AG10803 (cell line): ENCODE measurements around the gene EPHB2.

ENCODE experiments used
- DNase-seq: peaks from one replicate; pipeline ENCODE4 v3.0.0; 2010; ENCODE audit warnings: low read depth
- H3K4me3 ChIP-seq: 2 replicates; pipeline ENCODE4 v1.5.1; 2011; ENCODE audit warnings: mild to moderate bottlenecking, low read length, control low read depth
- CTCF ChIP-seq: conservative IDR thresholded peaks from 2 replicates; pipeline ENCODE4 v1.5.1; 2011; ENCODE audit warnings: mild to moderate bottlenecking, low read length, control low read depth, inconsistent platforms

Gene EPHB2

DNA sequence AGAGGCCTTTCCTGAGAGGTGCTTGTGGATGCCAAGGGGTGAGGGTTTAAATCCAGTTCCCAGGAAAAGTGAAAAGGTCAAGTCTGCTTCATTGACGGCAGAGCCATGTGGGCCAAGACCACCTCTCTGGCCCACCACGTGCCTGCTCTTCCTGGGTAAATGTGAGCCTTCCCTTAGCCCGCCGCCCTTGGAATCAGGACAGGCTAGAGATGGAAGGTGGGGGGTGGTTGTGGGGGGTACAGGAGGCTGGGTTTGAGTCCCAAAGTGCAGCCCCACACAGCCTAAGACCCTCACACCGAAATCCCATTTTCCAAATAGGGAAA, 104.4 kb downstream of the EPHB2 start:
- TF ChIP-seq CTCF: no peak
- H3K4me3 ChIP-seq: no peak overlapping the region
- no peak for DNase-seq

- no peak overlapping the region for H3K4me3 ChIP-seq
- DNase-seq: no peak
- TF ChIP-seq CTCF: no peak
Measured at GRCh38 chr1:22815421-22816066, 104.9 kb downstream of the EPHB2 start.

GRCh38 chr1:22816067-22816775, 105.6 kb downstream of the EPHB2 start:
- no peak for DNase-seq
- no peak for TF ChIP-seq CTCF
- no peak overlapping the region for H3K4me3 ChIP-seq

DNA sequence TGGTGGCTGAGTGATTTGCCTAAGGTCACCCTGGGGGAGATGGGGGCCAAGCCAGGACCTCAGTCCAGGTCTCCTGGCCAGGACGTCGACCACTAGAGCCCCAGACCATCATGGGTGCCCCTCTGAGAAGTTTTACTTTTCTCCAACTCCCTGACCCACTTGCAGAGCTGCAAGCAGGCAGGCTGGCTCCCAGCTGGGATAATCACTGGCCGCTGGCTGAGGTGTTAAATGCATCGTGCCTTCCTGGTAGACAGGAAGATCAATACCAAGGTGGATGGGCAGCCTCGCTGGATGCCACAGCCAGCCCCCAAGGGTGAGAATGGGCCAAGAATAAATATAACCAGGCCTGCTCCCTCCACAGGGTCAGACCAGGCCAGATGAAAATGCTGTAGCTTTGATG, 106.2 kb downstream of the EPHB2 start:
- TF ChIP-seq CTCF: no peak
- no peak overlapping the region for H3K4me3 ChIP-seq
- DNase-seq: no peak

DNA sequence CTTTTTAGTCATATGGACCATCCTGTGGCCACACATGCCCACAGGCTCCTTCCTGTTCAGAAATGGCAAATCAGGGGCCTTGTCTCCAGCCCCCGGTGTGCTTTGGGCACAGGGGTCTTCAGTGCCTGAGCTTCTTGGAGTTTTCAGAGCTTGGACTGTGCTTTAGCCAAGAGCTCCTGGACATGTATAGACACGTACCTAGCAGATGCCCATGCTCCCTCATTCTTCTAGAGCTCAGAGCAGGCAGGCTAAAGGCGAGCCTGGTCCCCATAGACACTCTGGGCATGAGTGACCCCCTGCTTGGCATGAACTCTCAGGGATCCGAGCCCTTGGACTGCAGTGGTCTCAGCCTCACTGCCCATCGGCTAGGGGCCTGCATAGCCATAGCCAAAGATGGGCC, 106.8 kb downstream of the EPHB2 start:
- no peak overlapping the region for H3K4me3 ChIP-seq
- DNase-seq: no peak
- no peak for TF ChIP-seq CTCF

- no peak for DNase-seq
- H3K4me3 ChIP-seq: no peak overlapping the region
- TF ChIP-seq CTCF: no peak
Measured at GRCh38 chr1:22818061-22818770, 107.6 kb downstream of the EPHB2 start.

GRCh38 chr1:22819361-22819760, 108.7 kb downstream of the EPHB2 start:
- no peak for TF ChIP-seq CTCF
- no peak overlapping the region for H3K4me3 ChIP-seq
- DNase-seq: no peak
